HG03045 (cell line): ENCODE data around the gene CASQ1.

Experiments
- ATAC-seq: cut with Tn5 transposase; IDR thresholded peaks from one replicate; pipeline ENCODE4 v1.9.1; 2021; ENCODE audit warnings: mild to moderate bottlenecking, moderate library complexity; ENCODE audit not compliant: unreplicated experiment

Gene CASQ1

DNA sequence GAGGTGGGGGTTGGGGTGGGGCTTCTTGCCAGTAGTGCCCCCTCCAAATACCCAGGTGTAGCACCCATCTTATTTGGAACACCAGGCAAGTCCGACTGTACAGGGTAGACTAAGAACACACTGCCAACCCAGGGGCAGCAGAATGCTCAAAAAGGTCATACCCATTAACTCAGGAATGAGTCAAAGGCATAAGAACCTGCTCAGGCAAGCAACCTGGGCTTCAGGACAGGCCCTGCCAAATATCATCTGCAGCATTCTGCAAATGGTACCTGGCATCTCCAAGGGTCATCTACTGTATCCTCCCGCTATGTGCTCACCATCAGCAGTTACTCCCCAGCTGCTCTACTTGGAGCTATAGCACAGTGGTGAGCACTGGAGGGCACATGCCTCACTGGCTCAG lies 34.2 kb downstream of the CASQ1 start:
- ATAC-seq, result no peak

DNA sequence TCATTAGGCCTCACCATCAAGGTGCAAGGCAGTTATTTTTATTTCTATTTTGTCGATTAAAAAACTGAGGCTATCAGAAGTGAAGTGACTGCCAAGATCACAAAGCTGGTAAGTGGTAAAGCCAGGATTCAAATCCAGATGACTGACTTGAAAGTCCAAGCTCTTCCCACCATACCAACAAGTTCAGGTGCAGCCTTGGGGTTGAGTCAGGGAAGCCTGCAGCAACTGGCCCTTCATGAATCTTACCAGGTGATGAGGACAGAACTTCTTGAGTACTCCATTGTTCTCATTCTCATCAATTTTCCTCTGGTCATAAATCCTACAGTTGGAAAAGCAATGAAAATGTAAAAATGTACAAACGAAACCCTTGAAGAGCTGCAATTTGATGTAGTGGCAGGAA lies 35.0 kb downstream of the CASQ1 start:
- no peak for ATAC-seq

DNA sequence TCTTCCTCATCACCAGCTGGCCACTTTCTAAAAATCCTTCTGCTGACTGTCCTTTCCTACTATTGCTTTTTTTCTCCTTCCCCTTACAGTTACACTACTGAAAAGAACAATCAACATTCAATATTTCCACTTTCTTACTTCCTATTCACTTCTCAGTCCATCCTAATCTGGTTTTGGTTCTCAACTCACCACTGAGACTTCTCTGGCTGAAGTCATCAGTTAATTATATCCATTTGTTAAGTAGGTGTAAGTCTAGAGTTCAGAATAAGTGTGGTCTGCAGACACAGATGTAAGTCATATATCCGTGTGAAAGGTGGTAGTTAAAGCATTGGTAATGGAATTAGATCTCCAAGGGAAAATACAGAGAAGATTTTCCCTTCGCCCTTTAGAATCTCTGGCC lies 36.2 kb downstream of the CASQ1 start:
- no peak for ATAC-seq

DNA sequence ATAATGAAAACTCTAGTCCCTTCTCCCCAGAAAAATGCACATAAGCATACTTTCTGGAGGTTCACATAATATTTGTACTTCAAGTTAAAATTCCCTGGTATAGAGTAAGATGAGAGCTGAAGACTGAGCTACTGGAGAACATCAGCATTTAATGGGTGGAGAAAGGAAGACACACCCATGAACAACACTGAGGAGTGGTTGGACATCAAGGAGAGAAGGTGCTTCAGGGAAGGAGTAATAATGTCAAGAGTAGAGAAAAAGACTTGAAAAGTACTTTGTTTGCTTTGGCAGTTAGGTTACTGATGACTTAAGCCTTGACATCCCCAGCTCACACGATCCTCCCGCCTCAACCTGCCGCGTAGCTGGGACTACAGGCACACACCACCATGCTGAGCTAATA lies 36.7 kb downstream of the CASQ1 start:
- ATAC-seq, result no peak

DNA sequence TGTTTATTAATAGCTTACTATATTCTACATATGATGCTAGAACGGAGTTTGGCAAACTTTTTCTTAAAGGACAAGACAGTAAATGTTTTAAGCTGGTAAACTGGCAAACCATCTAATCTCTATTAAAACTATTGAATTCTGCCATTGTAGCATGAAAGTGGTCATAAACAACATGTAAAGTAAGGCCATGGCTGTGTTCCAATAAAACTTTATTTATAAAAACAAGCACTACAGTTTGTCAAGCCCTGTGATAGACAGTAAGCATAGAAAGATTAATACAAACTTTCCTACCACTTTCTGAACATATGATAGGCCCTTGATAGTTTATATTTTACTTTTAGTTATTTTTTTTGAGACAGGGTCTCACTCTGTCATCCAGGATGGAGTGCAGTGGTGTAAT lies 37.2 kb downstream of the CASQ1 start:
- ATAC-seq, result no peak

DNA sequence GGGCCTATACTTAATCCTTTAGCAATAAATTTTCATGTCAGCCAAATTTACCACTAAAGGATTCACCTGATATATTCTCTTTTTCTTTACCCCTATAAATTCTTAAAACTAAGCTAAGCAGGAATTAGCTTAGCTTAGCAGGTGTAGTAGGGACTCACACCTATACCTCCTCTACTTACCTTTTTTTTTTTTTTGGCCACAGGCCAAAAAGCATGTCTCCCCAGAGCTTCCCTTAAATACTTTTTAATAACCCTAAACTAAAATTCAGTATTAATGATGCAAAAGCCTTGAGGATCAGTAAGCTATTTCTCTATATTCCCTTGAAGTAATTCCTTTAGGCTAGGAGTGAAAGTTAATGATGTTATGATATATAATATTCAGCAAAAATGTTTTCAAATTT lies 38.1 kb downstream of the CASQ1 start:
- ATAC-seq, result no peak

DNA sequence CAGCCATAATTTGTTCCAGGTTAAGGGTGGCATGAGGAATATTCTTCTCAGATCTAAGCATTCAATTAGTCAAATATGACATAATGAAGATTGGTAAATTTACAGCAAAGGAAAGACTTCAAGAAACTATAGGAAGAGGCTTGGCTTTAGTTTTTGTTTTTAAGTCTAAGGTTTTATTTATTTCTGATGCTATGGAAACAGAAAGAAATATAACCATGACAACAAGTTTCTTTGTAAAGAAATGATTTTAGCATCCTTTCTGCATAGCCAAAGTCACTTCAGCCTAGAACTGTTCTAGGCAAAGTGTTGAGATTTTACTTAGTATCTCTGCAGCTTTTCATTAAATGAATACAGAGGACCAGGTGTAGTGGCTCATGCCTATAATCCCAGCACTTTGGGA lies 42.5 kb downstream of the CASQ1 start:
- no peak for ATAC-seq

DNA sequence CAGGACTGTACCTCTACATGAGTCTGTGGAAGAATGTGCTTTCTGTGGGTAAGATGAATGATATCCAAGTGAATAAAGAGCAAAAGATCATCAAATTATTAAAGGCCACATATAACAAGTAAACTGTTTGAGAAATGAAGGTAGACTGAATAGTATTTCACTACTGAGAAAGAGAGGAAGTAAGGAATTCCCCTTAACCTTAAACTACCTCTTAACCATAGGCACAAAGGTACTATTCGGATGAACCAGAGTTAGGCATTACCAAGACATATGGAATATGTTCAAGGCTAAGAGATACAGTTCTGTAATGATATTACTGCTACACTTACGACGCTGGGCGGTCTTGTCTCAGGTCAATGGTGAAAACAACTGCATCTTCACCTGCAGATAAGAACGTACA lies 46.4 kb downstream of the CASQ1 start:
- ATAC-seq, result no peak

DNA sequence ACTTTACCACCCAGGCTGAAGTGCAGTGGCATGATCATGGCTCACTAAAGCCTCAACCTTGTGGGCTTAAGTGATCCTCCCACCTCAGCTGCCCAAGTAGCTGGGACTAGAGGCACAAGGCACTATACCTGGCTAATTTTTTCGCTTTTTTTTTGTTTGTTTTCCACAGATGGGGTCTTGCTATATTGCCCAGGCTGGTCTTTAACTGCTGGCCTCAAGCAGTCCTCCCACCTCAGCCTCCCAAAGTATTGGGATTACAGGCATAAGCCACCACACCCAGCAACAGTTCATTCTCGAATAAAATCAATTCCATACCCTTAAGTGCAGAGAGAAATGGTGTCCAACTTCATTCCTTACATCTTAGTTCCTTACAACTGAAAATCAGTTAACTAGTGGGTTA lies 47.2 kb downstream of the CASQ1 start:
- no peak for ATAC-seq

DNA sequence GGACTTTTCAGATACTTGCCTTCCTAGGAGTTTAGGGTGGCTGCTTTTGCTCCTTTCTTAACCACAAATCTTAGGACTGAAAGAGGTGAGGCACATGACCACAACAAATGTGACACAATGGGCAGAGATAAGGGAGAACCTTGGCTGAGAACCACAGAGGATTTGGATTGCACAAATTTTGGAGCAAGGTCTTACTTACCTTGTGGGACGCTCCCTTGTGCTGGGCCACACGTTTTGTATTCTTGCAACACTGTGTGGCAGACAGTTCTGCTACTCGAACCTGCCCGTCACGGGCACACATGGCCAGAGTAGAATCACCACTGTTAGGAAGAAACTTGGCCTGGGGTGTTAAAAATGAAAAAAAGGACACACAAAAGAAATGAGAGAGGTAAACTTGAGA lies 48.0 kb downstream of the CASQ1 start:
- no peak for ATAC-seq

DNA sequence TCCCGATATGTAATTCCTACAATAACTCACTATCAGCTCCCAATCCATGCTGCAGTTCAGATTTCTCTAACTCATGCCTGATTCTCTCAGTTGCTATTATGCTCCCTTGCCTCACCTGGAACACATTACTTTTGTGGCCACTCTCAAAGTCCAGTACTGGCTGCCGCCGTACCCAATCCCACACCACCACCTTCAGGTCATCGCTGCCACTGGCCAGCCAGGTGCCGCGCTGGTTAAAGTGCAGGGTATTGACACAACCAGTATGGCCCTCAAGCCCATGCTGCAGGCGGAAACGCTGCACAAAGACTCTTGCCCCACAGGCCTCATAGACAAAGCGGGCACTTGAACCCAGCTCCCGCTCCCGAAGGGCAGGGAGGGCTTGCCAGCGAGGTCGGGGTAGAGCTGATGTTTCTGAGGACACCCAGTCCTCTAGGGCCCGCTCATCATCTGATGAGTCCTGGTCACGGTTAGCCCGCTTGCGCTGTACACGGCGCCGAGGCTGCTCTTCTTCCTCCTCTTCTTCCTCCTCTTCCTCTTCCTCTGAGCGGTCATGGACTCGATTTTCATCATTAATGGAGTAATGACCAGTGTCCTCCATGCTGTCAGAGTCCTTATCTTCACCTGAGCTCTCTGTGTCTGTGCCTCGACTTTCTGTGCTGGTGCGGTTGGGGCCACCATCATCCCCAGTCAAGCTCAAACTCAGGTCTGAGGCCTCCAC lies 49.4 kb downstream of the CASQ1 start:
- ATAC-seq, result no peak

DNA sequence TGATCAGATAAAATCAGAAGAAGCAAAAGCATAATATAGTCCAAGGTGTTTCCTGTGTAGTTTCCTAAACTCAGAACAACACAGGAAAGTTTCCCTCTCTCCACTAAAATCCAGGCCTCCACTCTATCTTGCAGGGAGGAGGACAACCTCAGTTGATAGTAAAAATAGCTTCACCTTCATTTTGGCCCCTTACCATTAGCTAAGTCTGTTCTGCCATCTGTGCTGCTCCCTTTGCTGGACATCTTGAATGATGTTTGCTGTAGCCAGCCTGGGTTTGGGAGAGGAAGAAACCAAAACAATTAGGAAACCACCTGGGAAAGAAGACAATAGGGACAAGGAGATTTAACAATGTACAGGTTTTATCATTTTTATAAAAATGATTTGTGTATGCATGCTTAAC lies 53.4 kb downstream of the CASQ1 start:
- no peak for ATAC-seq

DNA sequence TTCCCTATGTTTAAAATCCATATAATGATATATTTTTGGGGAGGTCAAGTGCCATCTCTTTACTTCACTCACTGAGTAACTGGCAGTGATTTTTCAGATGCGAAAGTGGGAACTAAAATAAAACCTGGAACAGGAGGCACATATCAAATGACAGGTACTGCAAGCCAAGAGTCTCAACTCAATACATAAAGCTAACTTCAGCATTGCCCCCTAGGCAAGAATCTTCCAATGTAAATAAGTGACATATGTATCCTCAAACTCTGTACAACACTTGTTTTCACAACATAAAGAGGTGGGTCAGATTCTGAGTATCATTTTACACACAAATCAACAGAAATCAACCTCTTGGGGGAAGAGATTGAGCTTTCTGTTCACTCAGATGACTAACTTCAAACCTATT lies 53.8 kb downstream of the CASQ1 start:
- ATAC-seq, result no peak

DNA sequence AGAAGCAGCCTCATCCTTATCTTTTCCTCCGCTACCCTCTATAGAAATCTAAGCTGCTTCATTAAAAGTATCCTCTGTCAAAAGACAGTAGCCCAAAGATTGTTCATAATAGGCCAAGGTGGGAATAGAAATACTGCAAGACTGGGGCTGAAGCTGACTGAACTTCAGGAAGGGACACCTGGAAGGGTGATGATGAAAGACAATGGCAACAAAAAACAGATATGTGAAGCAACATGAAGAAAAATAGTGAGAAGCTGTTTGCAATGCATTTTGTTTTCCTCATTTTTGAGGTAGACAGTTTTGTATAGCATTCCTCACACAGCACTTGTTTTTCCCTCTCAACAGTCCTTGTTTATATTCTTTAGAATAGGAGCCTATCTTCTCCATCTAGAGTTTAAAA lies 55.1 kb downstream of the CASQ1 start:
- no peak for ATAC-seq

DNA sequence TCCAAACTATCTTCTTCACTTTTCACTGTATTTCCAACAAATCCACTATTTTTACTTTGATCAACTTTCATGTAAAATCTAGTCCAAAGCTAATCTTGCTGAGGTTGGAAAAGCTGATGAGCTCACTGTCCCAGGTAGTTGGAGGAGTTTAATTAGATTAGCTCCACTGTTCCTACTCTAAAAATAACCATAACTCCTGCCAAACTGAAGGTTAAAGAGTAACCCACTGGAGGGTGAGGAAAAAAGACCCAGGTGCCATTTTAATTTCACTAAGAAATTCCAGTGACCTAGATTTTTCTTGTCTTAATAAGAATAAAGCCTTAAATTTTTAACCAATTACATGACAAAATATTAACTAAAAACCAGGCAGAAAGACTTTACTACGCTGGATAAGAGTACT lies 56.7 kb downstream of the CASQ1 start:
- no peak for ATAC-seq

DNA sequence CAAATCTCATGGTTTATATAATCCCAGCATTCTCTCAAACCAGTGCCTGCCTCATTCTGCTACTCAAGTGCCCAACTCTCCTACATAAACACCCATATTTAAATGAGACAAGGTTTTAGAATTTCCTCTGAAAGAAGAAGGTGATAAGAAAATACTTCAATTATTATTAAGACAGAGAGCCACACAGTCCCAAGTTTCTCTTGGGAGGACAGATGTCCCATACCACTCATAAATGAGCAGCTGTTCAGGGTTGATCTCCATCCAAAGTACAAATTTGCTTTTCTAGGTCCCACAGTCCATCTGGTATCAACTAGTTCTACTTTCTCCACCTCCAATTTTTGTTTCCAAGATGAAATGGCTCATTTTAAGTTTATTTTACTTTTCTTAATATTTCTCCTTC lies 60.6 kb downstream of the CASQ1 start:
- no peak for ATAC-seq
